ENCODE results near the gene LRIG2. TPM values are rescaled to one million over a fixed set of nuclear protein-coding genes. Genes with fewer than 3 reads are reported as not detected.

LRIG2 gene
- total and polyA plus RNA-seq, 2 donors (not counting 1 experiment from before 2014, with no cell fraction given): 12.4 to 30.6 TPM

GRCh38 chr1:113027007-113027406 is 46.0 kb upstream of the LRIG2 start:
- no peaks in the 10 kb centered on the region for H3K9me3 Mint-ChIP-seq (ENCODE audit: insufficient read depth)
- H3K36me3 ChIP-seq (replicated peaks in 1 of 2; ENCODE audit: control extremely low read depth in 1 of 2, control insufficient read depth in 1 of 2, extremely low read depth in 1 of 2, insufficient read depth in 2 of 2, low read length in 1 of 2): no peaks in the 10 kb centered on the region
- no peak for DNase-seq
- no peak overlapping the region for H3K4me3 Mint-ChIP-seq
- no peak overlapping the region for H2AFZ ChIP-seq (ENCODE audit: insufficient read depth, low read depth, low read length, poor library complexity, severe bottlenecking)
- H3K4me1 ChIP-seq (ENCODE audit: control insufficient read depth in 2 of 2, insufficient read depth in 2 of 2, low read length in 2 of 2): no peaks in the 10 kb centered on the region
- WGBS (ENCODE audit: insufficient coverage): 88% methylated on average over 2 of the region's 5 CpGs
- ChIA-PET CTCF (no interaction called here), POLR2A (no interaction called here)
- intact Hi-C loops (cut with micrococcal nuclease): no loop called here
- no peak overlapping the region for H3K27ac ChIP-seq (ENCODE audit: low read length in 2 of 2)
- no peak for ATAC-seq (ENCODE audit: low read depth)
- no peak overlapping the region for H3K9ac ChIP-seq (ENCODE audit: low read length)
- H3K4me3 ChIP-seq (ENCODE audit: control extremely low read depth in 1 of 5, extremely low read depth in 1 of 5, insufficient read depth in 1 of 5, low read depth in 2 of 5, low read length in 4 of 5): no peak overlapping the region
- no peaks in the 10 kb centered on the region for H3K27me3 Mint-ChIP-seq
- no peaks in the 10 kb centered on the region for H4K20me1 ChIP-seq (ENCODE audit: control insufficient read depth, insufficient read depth, low read length, poor library complexity, severe bottlenecking)
- H3K9me3 ChIP-seq (ENCODE audit: control extremely low read depth in 1 of 3, control insufficient read depth in 2 of 3, insufficient read depth in 1 of 3, low read length in 2 of 3): no peaks in the 10 kb centered on the region
- no peak overlapping the region for H3K4me2 ChIP-seq (replicated peaks; ENCODE audit: low read depth, low read length, poor library complexity, severe bottlenecking)
- no peaks in the 10 kb centered on the region for H3K27me3 ChIP-seq (replicated peaks in 1 of 4; ENCODE audit: control extremely low read depth in 1 of 4, control insufficient read depth in 3 of 4, insufficient read depth in 4 of 4, low read length in 3 of 4)
- no peaks in the 10 kb centered on the region for H3K4me1 Mint-ChIP-seq
- H3K79me2 ChIP-seq (ENCODE audit: control insufficient read depth, insufficient read depth, low read length): no peaks in the 10 kb centered on the region
- TF ChIP-seq EZH2 (IDR thresholded peaks at IDR 0.05; ENCODE audit: borderline replicate concordance, insufficient read depth, low read depth, low read length, poor library complexity, severe bottlenecking): no peak
- TF ChIP-seq, protein P1, sequence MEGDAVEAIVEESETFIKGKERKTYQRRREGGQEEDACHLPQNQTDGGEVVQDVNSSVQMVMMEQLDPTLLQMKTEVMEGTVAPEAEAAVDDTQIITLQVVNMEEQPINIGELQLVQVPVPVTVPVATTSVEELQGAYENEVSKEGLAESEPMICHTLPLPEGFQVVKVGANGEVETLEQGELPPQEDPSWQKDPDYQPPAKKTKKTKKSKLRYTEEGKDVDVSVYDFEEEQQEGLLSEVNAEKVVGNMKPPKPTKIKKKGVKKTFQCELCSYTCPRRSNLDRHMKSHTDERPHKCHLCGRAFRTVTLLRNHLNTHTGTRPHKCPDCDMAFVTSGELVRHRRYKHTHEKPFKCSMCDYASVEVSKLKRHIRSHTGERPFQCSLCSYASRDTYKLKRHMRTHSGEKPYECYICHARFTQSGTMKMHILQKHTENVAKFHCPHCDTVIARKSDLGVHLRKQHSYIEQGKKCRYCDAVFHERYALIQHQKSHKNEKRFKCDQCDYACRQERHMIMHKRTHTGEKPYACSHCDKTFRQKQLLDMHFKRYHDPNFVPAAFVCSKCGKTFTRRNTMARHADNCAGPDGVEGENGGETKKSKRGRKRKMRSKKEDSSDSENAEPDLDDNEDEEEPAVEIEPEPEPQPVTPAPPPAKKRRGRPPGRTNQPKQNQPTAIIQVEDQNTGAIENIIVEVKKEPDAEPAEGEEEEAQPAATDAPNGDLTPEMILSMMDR (IDR thresholded peaks at IDR 0.05): no peak
- H3K27ac Mint-ChIP-seq: no peak overlapping the region

- H3K79me2 ChIP-seq (ENCODE audit: control insufficient read depth, insufficient read depth, low read length): no peaks in the 10 kb centered on the region
- H3K4me1 Mint-ChIP-seq: no peaks in the 10 kb centered on the region
- H3K9ac ChIP-seq (ENCODE audit: low read length): no peak overlapping the region
- no peak overlapping the region for H3K4me3 Mint-ChIP-seq
- no peak overlapping the region for H3K4me3 ChIP-seq (ENCODE audit: control extremely low read depth in 1 of 5, extremely low read depth in 1 of 5, insufficient read depth in 1 of 5, low read depth in 2 of 5, low read length in 4 of 5)
- no peak for TF ChIP-seq EZH2 (IDR thresholded peaks at IDR 0.05; ENCODE audit: borderline replicate concordance, insufficient read depth, low read depth, low read length, poor library complexity, severe bottlenecking)
- TF ChIP-seq, protein P1 (IDR thresholded peaks at IDR 0.05): no peak
- no peaks in the 10 kb centered on the region for H3K4me1 ChIP-seq (ENCODE audit: control insufficient read depth in 2 of 2, insufficient read depth in 2 of 2, low read length in 2 of 2)
- no peak overlapping the region for H3K4me2 ChIP-seq (replicated peaks; ENCODE audit: low read depth, low read length, poor library complexity, severe bottlenecking)
- no peak overlapping the region for H2AFZ ChIP-seq (ENCODE audit: insufficient read depth, low read depth, low read length, poor library complexity, severe bottlenecking)
- ChIA-PET CTCF (no interaction called here), POLR2A (no interaction called here)
- H3K27me3 ChIP-seq (replicated peaks in 1 of 4; ENCODE audit: control extremely low read depth in 1 of 4, control insufficient read depth in 3 of 4, insufficient read depth in 4 of 4, low read length in 3 of 4): no peaks in the 10 kb centered on the region
- H3K9me3 ChIP-seq (ENCODE audit: control extremely low read depth in 1 of 3, control insufficient read depth in 2 of 3, insufficient read depth in 1 of 3, low read length in 2 of 3): no peaks in the 10 kb centered on the region
- no peak for DNase-seq
- ATAC-seq (ENCODE audit: low read depth): no peak
- H3K36me3 ChIP-seq (replicated peaks in 1 of 2; ENCODE audit: control extremely low read depth in 1 of 2, control insufficient read depth in 1 of 2, extremely low read depth in 1 of 2, insufficient read depth in 2 of 2, low read length in 1 of 2): no peaks in the 10 kb centered on the region
- H3K9me3 Mint-ChIP-seq (ENCODE audit: insufficient read depth): no peaks in the 10 kb centered on the region
- no peaks in the 10 kb centered on the region for H3K27me3 Mint-ChIP-seq
- no peaks in the 10 kb centered on the region for H4K20me1 ChIP-seq (ENCODE audit: control insufficient read depth, insufficient read depth, low read length, poor library complexity, severe bottlenecking)
- intact Hi-C loops (cut with micrococcal nuclease): no loop called here
- no peak overlapping the region for H3K27ac Mint-ChIP-seq
- H3K27ac ChIP-seq (ENCODE audit: low read length in 2 of 2): no peak overlapping the region
Measured at GRCh38 chr1:113027449-113027848, 45.5 kb upstream of the LRIG2 start.

All from B cell (primary cell).